ENCODE measurements around the gene ZNF407. TPM values are rescaled to one million over a fixed set of nuclear protein-coding genes. Genes with fewer than 3 reads are reported as not detected.
A peak's percentile ranks its signal among the peaks of the same experiment; 100 is the strongest.

The ZNF407 gene
- total and polyA plus RNA-seq, 4 donors: 2.8 to 34.9 (median 9.5) TPM

- H3K4me1 ChIP-seq (ENCODE audit: control insufficient read depth in 5 of 5, insufficient read depth in 5 of 5, low read length in 5 of 5): no peaks in the 10 kb centered on the region
- H3K36me3 ChIP-seq (ENCODE audit: control insufficient read depth in 4 of 4, insufficient read depth in 4 of 4, low read length in 4 of 4): peaks cover 0 to 23% (median 1%) of the 10 kb centered on the region in 4 donors
- DNase-seq (no peak), ATAC-seq (ENCODE audit: insufficient read depth, low FRiP score) (no peak)
- no peak overlapping the region for H3K27ac ChIP-seq (ENCODE audit: low read depth in 1 of 2, low read length in 1 of 2)
- no peak overlapping the region for H3K4me3 ChIP-seq
- no peaks in the 10 kb centered on the region for H3K27me3 ChIP-seq (ENCODE audit: control insufficient read depth in 3 of 3, insufficient read depth in 3 of 3, low read length in 2 of 3)
- no peak overlapping the region for H3K9ac ChIP-seq (ENCODE audit: insufficient read depth in 1 of 2, low read length in 2 of 2)
- TF ChIP-seq CTCF (IDR thresholded peaks at IDR 0.05; ENCODE audit: control extremely low read depth, extremely low read depth): no peak
- 76 to 86% methylated on average over 6 of the region's 6 CpGs for WGBS, 2 donors
- H3K9me3 ChIP-seq (ENCODE audit: control insufficient read depth in 4 of 4, insufficient read depth in 3 of 4, low read length in 3 of 4): peaks cover 0 to 2% (median 0%) of the 10 kb centered on the region in 4 donors
These were observed 81.5 kb downstream of the ZNF407 start for GRCh38 chr18:74679006-74679678.

GRCh38 chr18:74679679-74680076 is 82.0 kb downstream of the ZNF407 start:
- peaks cover 0 to 2% (median 0%) of the 10 kb centered on the region in 4 donors for H3K9me3 ChIP-seq (ENCODE audit: control insufficient read depth in 4 of 4, insufficient read depth in 3 of 4, low read length in 3 of 4)
- H3K4me1 ChIP-seq (ENCODE audit: control insufficient read depth in 5 of 5, insufficient read depth in 5 of 5, low read length in 5 of 5): no peaks in the 10 kb centered on the region
- WGBS, 2 donors: 67 to 94% methylated on average over 2 of the region's 2 CpGs
- no peak for TF ChIP-seq CTCF (IDR thresholded peaks at IDR 0.05; ENCODE audit: control extremely low read depth, extremely low read depth)
- no peaks in the 10 kb centered on the region for H3K27me3 ChIP-seq (ENCODE audit: control insufficient read depth in 3 of 3, insufficient read depth in 3 of 3, low read length in 2 of 3)
- no peak overlapping the region for H3K4me3 ChIP-seq
- H3K9ac ChIP-seq (ENCODE audit: insufficient read depth in 1 of 2, low read length in 2 of 2): no peak overlapping the region
- H3K27ac ChIP-seq (ENCODE audit: low read depth in 1 of 2, low read length in 1 of 2): no peak overlapping the region
- DNase-seq (no peak), ATAC-seq (ENCODE audit: insufficient read depth, low FRiP score) (no peak)
- peaks cover 0 to 23% (median 1%) of the 10 kb centered on the region in 4 donors for H3K36me3 ChIP-seq (ENCODE audit: control insufficient read depth in 4 of 4, insufficient read depth in 4 of 4, low read length in 4 of 4)

GRCh38 chr18:74682141-74682990 is 84.7 kb downstream of the ZNF407 start:
- no peak overlapping the region for H3K4me3 ChIP-seq
- DNase-seq: peak in 1 of 3 donors; percentile 34
- 94 to 96% methylated on average over 11 of the region's 11 CpGs for WGBS, 2 donors
- no peaks in the 10 kb centered on the region for H3K9me3 ChIP-seq (ENCODE audit: control insufficient read depth in 4 of 4, insufficient read depth in 3 of 4, low read length in 3 of 4)
- ATAC-seq (ENCODE audit: insufficient read depth, low FRiP score): no peak
- H3K27me3 ChIP-seq (ENCODE audit: control insufficient read depth in 3 of 3, insufficient read depth in 3 of 3, low read length in 2 of 3): no peaks in the 10 kb centered on the region
- H3K4me1 ChIP-seq (ENCODE audit: control insufficient read depth in 5 of 5, insufficient read depth in 5 of 5, low read length in 5 of 5): no peaks in the 10 kb centered on the region
- H3K9ac ChIP-seq (ENCODE audit: insufficient read depth in 1 of 2, low read length in 2 of 2): no peak overlapping the region
- no peak overlapping the region for H3K27ac ChIP-seq (ENCODE audit: low read depth in 1 of 2, low read length in 1 of 2)
- peaks cover 0 to 16% (median 3%) of the 10 kb centered on the region in 4 donors for H3K36me3 ChIP-seq (ENCODE audit: control insufficient read depth in 4 of 4, insufficient read depth in 4 of 4, low read length in 4 of 4)
- TF ChIP-seq CTCF (IDR thresholded peaks at IDR 0.05; ENCODE audit: control extremely low read depth, extremely low read depth): no peak
